Activated naive CD4-positive, alpha-beta T cell treated with anti-CD3 and anti-CD28 coated beads for 36 hours (primary cell): ENCODE measurements around the gene SHBG. TPM values are rescaled to one million over a fixed set of nuclear protein-coding genes. Genes with fewer than 3 reads are reported as not detected.

Experiments used
- CTCF ChIA-PET: fragments of 350-600 bp; sonication (Branson Sonifier 250); formaldehyde crosslinking; loops from one replicate; lab custom pipeline; 2021; ENCODE audit warnings: antibody characterized with exemption; lab: Charles Lee
- DNase-seq: peaks from one replicate; pipeline ENCODE4 v3.0.0-alpha.2; 2020
- H3K27ac Mint-ChIP-seq: one replicate; pipeline ENCODE4 v1.8.0; 2021; ENCODE audit warnings: mild to moderate bottlenecking, mixed read lengths
- H3K27me3 Mint-ChIP-seq: one replicate; pipeline ENCODE4 v1.8.0; 2021; ENCODE audit warnings: low read depth, mixed read lengths
- H3K36me3 Mint-ChIP-seq: one replicate; pipeline ENCODE4 v1.8.0; 2021; ENCODE audit warnings: low read depth, mixed read lengths
- H3K4me1 Mint-ChIP-seq: one replicate; pipeline ENCODE4 v1.8.0; 2021; ENCODE audit warnings: low read depth, mixed read lengths
- H3K4me3 Mint-ChIP-seq: one replicate; pipeline ENCODE4 v1.8.0; 2021; ENCODE audit warnings: mild to moderate bottlenecking, moderate library complexity, mixed read lengths
- H3K9me3 Mint-ChIP-seq: one replicate; pipeline ENCODE4 v1.8.0; 2021; ENCODE audit warnings: mixed read lengths
- intact Hi-C: fragments of 100-400 bp; cut with micrococcal nuclease; formaldehyde crosslinking; loops from one replicate; pipeline ENCODE4 v1.15.1; 2023
- total RNA-seq, 2 experiments: library from RNA; stranded (reverse); gene quantifications; one replicate each; pipeline ENCODE4 v1.2.3, GENCODE V29; 2021

The SHBG gene
- total RNA-seq, 2 experiments from 2014 or later: not detected

GRCh38 chr17:7677388-7678067, 47.6 kb downstream of the SHBG start:
- DNase-seq: no peak
- peaks cover 30% of the 10 kb centered on the region for H3K36me3 Mint-ChIP-seq
- H3K9me3 Mint-ChIP-seq: peaks cover 9% of the 10 kb centered on the region
- H3K27ac Mint-ChIP-seq: no peak overlapping the region
- peaks cover 4% of the 10 kb centered on the region for H3K4me1 Mint-ChIP-seq
- no peak overlapping the region for H3K4me3 Mint-ChIP-seq
- intact Hi-C loops: no loop called here
- CTCF ChIA-PET: interaction anchor here (0.6 kb wide), 2 partner anchors 8 to 39 kb away, joined by 5 read pairs; no protein-coding TSS in a partner anchor
- no peaks in the 10 kb centered on the region for H3K27me3 Mint-ChIP-seq

Other genes with a start within 250 kb of the SHBG start
- gene TNK1, start 249.0 kb upstream of the SHBG start, total RNA-seq: 1 to 10 TPM; 4.0 to 4.8 TPM
- gene PLSCR3, start 235.6 kb upstream of the SHBG start, total RNA-seq: 10 to 100 TPM; 58.6 to 59.4 TPM
- 10 to 100 TPM; 65.6 to 66.3 TPM for gene TMEM256, start 226.0 kb upstream of the SHBG start, total RNA-seq
- gene NLGN2, start 222.3 kb upstream of the SHBG start, total RNA-seq: 1 to 10 TPM; 7.7 to 8.9 TPM
- not detected for gene SPEM1, start 209.8 kb upstream of the SHBG start, total RNA-seq
- gene SPEM2, start 204.5 kb upstream of the SHBG start, total RNA-seq: not detected
- not detected for gene SPEM3, start 201.3 kb upstream of the SHBG start, total RNA-seq
- 1 to 10 TPM; 3.3 to 3.5 TPM for gene TMEM102, start 194.7 kb upstream of the SHBG start, total RNA-seq
- gene FGF11, start 190.6 kb upstream of the SHBG start, total RNA-seq: 1 to 10 TPM; 1.3 to 1.6 TPM
- gene CHRNB1, start 185.1 kb upstream of the SHBG start, total RNA-seq: 1 to 10 TPM; 5.1 to 5.9 TPM
- gene ZBTB4, start 150.5 kb upstream of the SHBG start, total RNA-seq: 1 to 10 TPM; 9.2 to 9.4 TPM
- not detected for gene SLC35G6, start 148.7 kb upstream of the SHBG start, total RNA-seq
- 100 to 1,000 TPM; 204 to 205 TPM for gene POLR2A, start 145.8 kb upstream of the SHBG start, total RNA-seq
- 1 to 10 TPM; 5.8 to 7.4 TPM for gene TNFSF12, start 81.1 kb upstream of the SHBG start, total RNA-seq
- gene TNFSF13, start 71.4 kb upstream of the SHBG start, total RNA-seq: 1 to 10 TPM; 2.1 to 2.6 TPM
- 10 to 100 TPM; 43.2 to 46.9 TPM for gene SENP3, start 68.2 kb upstream of the SHBG start, total RNA-seq
- gene CD68, start 50.5 kb upstream of the SHBG start, total RNA-seq: 10 to 100 TPM; 11.6 to 12.6 TPM
- gene MPDU1, start 46.3 kb upstream of the SHBG start, total RNA-seq: 10 to 100 TPM; 48.8 to 53.5 TPM
- under 1 TPM in 1 of 2 experiments, not detected in 1; 0.20 TPM for gene SOX15, start 40.0 kb upstream of the SHBG start, total RNA-seq
- 10 to 100 TPM; 29.7 to 36.8 TPM for gene FXR2, start 15.2 kb upstream of the SHBG start, total RNA-seq
- 10 to 100 TPM; 14.3 to 16.9 TPM for gene SAT2, start 2.3 kb upstream of the SHBG start, total RNA-seq
- under 1 TPM; 0.14 to 0.30 TPM for gene ATP1B2, start 20.8 kb downstream of the SHBG start, total RNA-seq
- gene TP53, start 57.4 kb downstream of the SHBG start, total RNA-seq: 100 to 1,000 TPM; 148 to 149 TPM
- 10 to 100 TPM; 13.7 to 14.7 TPM for gene WRAP53, start 58.3 kb downstream of the SHBG start, total RNA-seq
- not detected for gene EFNB3, start 75.1 kb downstream of the SHBG start, total RNA-seq
- gene DNAH2, start 87.6 kb downstream of the SHBG start, total RNA-seq: not detected
- gene KDM6B, start 204.1 kb downstream of the SHBG start, total RNA-seq: 10 to 100 TPM; 22.7 to 24.1 TPM
- 1 to 10 TPM; 1.2 to 1.5 TPM for gene TMEM88, start 224.9 kb downstream of the SHBG start, total RNA-seq
- gene NAA38, start 227.4 kb downstream of the SHBG start, total RNA-seq: 10 to 100 TPM; 75.0 to 75.3 TPM
- 1 to 10 TPM; 6.1 to 6.5 TPM for gene CYB5D1, start 227.9 kb downstream of the SHBG start, total RNA-seq